Neuron (in vitro differentiated cells): Measurements from ENCODE around the gene UBE2C.

Experiments used
- H2AFZ ChIP-seq: one replicate; pipeline ENCODE4 v1.6.1; 2013; ENCODE audit warnings: low read depth, mild to moderate bottlenecking, inconsistent platforms, low read length, moderate library complexity
- H3K27me3 ChIP-seq: one replicate; pipeline ENCODE4 v1.6.1; 2013; ENCODE audit warnings: low read length; ENCODE audit not compliant: insufficient read depth
- H3K36me3 ChIP-seq: one replicate; pipeline ENCODE4 v1.6.1; 2013; ENCODE audit warnings: low read length; ENCODE audit not compliant: insufficient read depth
- H3K4me1 ChIP-seq: one replicate; pipeline ENCODE4 v1.6.1; 2013; ENCODE audit warnings: low read length; ENCODE audit not compliant: insufficient read depth
- H3K4me3 ChIP-seq: 2 replicates; pipeline ENCODE4 v1.5.1; 2013; ENCODE audit warnings: mild to moderate bottlenecking, low read length, moderate library complexity
- H3K9me3 ChIP-seq: one replicate; pipeline ENCODE4 v1.6.1; 2013; ENCODE audit warnings: low read length

UBE2C gene

GRCh38 chr20:45813489-45813888 lies 1.0 kb downstream of the UBE2C start:
- H3K4me3 ChIP-seq, result peak overlapping the region; percentile 83
- H3K36me3 ChIP-seq, result peaks cover 46% of the 10 kb centered on the region
- no peaks in the 10 kb centered on the region for H3K27me3 ChIP-seq
- H2AFZ ChIP-seq, result no peak overlapping the region
- peaks cover 2% of the 10 kb centered on the region for H3K9me3 ChIP-seq
- peaks cover 12% of the 10 kb centered on the region for H3K4me1 ChIP-seq

DNA sequence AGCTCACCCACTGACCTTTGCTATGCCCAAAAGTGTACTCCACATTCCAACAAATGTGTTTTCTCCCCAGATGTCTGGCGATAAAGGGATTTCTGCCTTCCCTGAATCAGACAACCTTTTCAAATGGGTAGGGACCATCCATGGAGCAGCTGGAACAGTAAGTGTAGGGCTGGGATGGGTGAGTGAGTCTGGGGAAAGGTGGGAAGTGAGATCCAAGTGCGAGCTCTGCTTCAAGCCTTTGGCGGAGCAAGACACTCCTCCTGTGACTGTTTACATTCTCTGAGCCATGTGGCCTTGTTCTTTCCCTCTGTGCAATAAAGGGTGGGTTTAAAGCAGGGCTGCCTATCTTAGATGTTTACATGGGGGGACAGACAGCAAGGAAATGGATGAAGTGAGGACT lies 1.9 kb downstream of the UBE2C start:
- H3K4me1 ChIP-seq, result peaks cover 12% of the 10 kb centered on the region
- H2AFZ ChIP-seq, result no peak overlapping the region
- H3K36me3 ChIP-seq, result peaks cover 40% of the 10 kb centered on the region
- peak overlapping the region; percentile 9 for H3K4me3 ChIP-seq
- H3K27me3 ChIP-seq, result no peaks in the 10 kb centered on the region
- peaks cover 2% of the 10 kb centered on the region for H3K9me3 ChIP-seq

DNA sequence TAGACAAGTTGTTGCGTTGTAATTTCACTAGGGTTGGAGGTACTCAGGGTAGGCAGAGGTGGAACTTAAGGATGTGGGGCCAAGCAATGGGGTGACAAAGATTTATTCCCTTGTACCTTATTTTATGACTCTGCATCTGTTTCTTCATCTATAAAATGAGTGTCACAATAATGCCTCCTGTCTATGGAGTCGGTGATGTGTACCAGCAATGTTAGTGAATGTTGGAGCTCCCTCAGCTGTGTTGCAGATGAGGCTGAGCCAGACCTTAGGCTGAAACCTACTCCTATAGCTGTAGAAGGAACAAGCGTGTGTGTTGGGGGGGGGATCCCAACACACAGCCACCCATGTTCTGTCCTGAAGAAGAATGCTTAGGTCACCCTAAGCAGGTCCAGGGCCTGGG lies 4.5 kb downstream of the UBE2C start:
- H3K9me3 ChIP-seq, result no peaks in the 10 kb centered on the region
- no peaks in the 10 kb centered on the region for H3K27me3 ChIP-seq
- no peak overlapping the region for H2AFZ ChIP-seq
- peaks cover 12% of the 10 kb centered on the region for H3K4me1 ChIP-seq
- H3K36me3 ChIP-seq, result peaks cover 19% of the 10 kb centered on the region
- H3K4me3 ChIP-seq, result no peak overlapping the region

- Histone ChIP-seq H2AFZ (no peak overlapping the region), H3K4me3 (no peak overlapping the region), H3K4me1 (peaks cover 12% of the 10 kb centered on the region), H3K9me3 (no peaks in the 10 kb centered on the region), H3K27me3 (no peaks in the 10 kb centered on the region), H3K36me3 (peaks cover 19% of the 10 kb centered on the region)
Observed at GRCh38 chr20:45817376-45818194, 5.1 kb downstream of the UBE2C start.

- H3K9me3 ChIP-seq, result no peaks in the 10 kb centered on the region
Observed at GRCh38 chr20:45818239-45818638, 5.8 kb downstream of the UBE2C start.

GRCh38 chr20:45819466-45819865 lies 7.0 kb downstream of the UBE2C start:
- H3K4me1 ChIP-seq, result peaks cover 2% of the 10 kb centered on the region
- H3K9me3 ChIP-seq, result no peaks in the 10 kb centered on the region
- peaks cover 13% of the 10 kb centered on the region for H3K36me3 ChIP-seq
- H2AFZ ChIP-seq, result no peak overlapping the region
- no peak overlapping the region for H3K4me3 ChIP-seq
- no peaks in the 10 kb centered on the region for H3K27me3 ChIP-seq

More at GRCh38 chr20:45818239-45818638, 5.8 kb downstream of the UBE2C start:
- Histone ChIP-seq H2AFZ (no peak overlapping the region), H3K36me3 (peaks cover 19% of the 10 kb centered on the region), H3K4me3 (no peak overlapping the region), H3K4me1 (peaks cover 9% of the 10 kb centered on the region), H3K27me3 (no peaks in the 10 kb centered on the region)

- no peaks in the 10 kb centered on the region for H3K27me3 ChIP-seq
- no peak overlapping the region for H3K4me3 ChIP-seq
- H3K4me1 ChIP-seq, result peaks cover 5% of the 10 kb centered on the region
- H3K9me3 ChIP-seq, result no peaks in the 10 kb centered on the region
- H2AFZ ChIP-seq, result no peak overlapping the region
- H3K36me3 ChIP-seq, result peaks cover 2% of the 10 kb centered on the region
Observed at GRCh38 chr20:45821947-45822346, 9.5 kb downstream of the UBE2C start.

GRCh38 chr20:45822857-45823256 lies 10.4 kb downstream of the UBE2C start:
- no peaks in the 10 kb centered on the region for H3K27me3 ChIP-seq
- H2AFZ ChIP-seq, result no peak overlapping the region
- H3K9me3 ChIP-seq, result no peaks in the 10 kb centered on the region
- H3K4me1 ChIP-seq, result peaks cover 5% of the 10 kb centered on the region
- no peaks in the 10 kb centered on the region for H3K36me3 ChIP-seq
- no peak overlapping the region for H3K4me3 ChIP-seq

DNA sequence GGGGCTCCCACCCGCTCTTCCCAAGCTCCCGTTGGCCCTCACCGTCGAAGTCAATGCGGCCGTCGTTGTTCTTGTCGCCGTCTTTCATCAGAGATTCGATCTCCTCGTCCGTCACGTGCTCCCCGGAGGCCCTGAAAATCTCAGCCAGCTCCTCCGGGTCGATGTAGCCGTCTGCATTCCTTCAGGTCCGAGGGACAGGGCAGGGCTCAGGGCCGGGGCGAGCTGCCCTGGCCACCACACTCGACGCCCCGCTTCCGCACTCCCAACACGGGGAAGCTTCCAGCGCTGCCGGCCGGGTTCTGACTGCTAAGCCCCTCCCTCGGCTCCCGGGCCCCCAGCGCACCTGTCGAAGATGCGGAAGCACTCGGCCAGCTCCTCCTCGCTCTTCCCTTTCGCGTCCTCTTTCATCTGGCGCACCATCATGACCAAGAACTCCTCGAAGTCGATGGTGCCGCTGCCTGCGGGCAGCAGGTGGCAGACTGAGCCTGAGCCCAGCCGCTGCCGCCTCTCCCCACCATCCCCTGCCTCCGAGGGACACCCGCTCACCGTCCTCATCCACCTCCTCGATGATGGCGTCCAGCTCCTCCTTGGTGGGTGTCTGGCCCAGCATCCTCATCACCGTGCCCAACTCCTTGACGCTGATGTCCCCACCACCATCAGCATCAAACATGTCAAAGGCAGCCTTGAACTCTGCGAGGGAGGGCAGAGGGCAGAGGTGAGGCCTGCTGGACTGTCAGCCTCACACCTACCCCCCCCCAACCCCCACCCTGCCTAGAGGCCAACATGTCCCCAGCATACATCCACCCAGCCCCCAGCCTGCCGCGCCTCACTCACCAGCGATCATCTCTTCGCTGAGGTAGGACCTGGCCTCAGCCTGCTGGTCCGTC lies 11.7 kb downstream of the UBE2C start:
- H2AFZ ChIP-seq, result no peak overlapping the region
- peaks cover 7% of the 10 kb centered on the region for H3K4me1 ChIP-seq
- H3K36me3 ChIP-seq, result no peaks in the 10 kb centered on the region
- H3K9me3 ChIP-seq, result no peaks in the 10 kb centered on the region
- H3K27me3 ChIP-seq, result no peaks in the 10 kb centered on the region
- H3K4me3 ChIP-seq, result no peak overlapping the region

GRCh38 chr20:45826381-45827019 lies 14.1 kb downstream of the UBE2C start:
- Histone ChIP-seq H3K4me1 (peaks cover 7% of the 10 kb centered on the region), H3K9me3 (no peaks in the 10 kb centered on the region), H3K27me3 (no peaks in the 10 kb centered on the region), H3K36me3 (no peaks in the 10 kb centered on the region), H3K4me3 (no peak overlapping the region), H2AFZ (no peak overlapping the region)

DNA sequence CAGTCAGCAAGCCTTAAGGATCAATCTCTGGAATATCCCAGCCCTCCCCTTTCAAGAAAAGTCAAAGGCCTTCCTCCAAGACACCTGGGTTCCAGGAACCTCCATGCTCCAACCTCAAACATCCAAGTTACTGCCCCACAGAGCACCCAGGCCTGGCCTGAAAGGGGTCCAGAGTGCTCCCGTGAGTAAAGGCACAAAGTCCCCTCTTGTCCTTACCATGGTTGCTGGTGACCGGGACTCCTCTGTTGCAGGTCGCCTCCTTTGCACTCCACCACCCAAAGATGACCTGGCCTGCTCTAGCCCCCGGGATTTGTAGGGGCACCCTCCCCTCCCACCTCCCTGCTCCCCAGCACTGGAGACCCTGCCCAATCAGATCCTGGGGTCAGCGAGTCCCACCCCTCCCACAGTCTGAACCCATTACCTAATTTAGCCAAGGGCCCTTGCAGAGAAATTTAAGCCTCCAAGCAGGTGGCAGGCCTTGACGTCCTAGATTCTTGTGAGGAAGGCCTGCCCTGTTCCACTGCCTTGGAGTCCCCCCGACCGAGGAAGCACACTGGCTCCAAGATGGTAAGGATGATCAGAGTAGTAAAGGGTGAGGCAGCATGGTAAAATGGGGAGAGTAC lies 14.7 kb downstream of the UBE2C start, which contains the start of gene TNNC2:
TNNC2 (minus strand) TSS at position 283 of the 623 bp plus-strand sequence; CDS start at position 219, 64 bp downstream.
- Histone ChIP-seq H3K27me3 (no peaks in the 10 kb centered on the region), H3K4me3 (no peak within 1 kb of the TSS), H3K4me1 (peaks cover 7% of the 10 kb centered on the region), H3K9me3 (no peaks in the 10 kb centered on the region), H2AFZ (no peak within 1 kb of the TSS), H3K36me3 (no peaks in the 10 kb centered on the region)

GRCh38 chr20:45827712-45828111 lies 15.3 kb downstream of the UBE2C start:
- Histone ChIP-seq H3K4me1 (peaks cover 7% of the 10 kb centered on the region), H3K4me3 (no peak overlapping the region), H3K36me3 (no peaks in the 10 kb centered on the region), H3K27me3 (no peaks in the 10 kb centered on the region), H3K9me3 (no peaks in the 10 kb centered on the region), H2AFZ (no peak overlapping the region)
